Panc1 (cell line): ENCODE results near the gene IL1RAP. TPM values are rescaled to one million over a fixed set of nuclear protein-coding genes. Genes with fewer than 3 reads are reported as not detected.

Experiments
- ATAC-seq: fragments of 200-7000 bp; cut with Tn5 transposase; 2 replicates; pipeline ENCODE4 v1.9.1; 2020; ENCODE audit warnings: mild to moderate bottlenecking, moderate library complexity
- BruUV-seq: library from RNA; stranded (reverse); fragments of 400-500 nt; replicated peaks from 2 replicates; lab custom pipeline; 2021; lab: Mats Ljungman, UMichigan
- CTCF ChIA-PET: fragments of 300-600 bp; sonication (Branson Sonifier 250); formaldehyde crosslinking; loops from one replicate; lab custom pipeline; 2022; ENCODE audit warnings: antibody characterized with exemption; lab: Charles Lee
- POLR2A ChIA-PET: fragments of 300-600 bp; sonication (Branson Sonifier 250); formaldehyde crosslinking; loops from one replicate; lab custom pipeline; 2022; ENCODE audit warnings: antibody characterized with exemption; lab: Charles Lee
- DNase-seq: peaks from one replicate; pipeline ENCODE4 v3.0.0-alpha.2; 2010; ENCODE audit warnings: low read depth, low spot score
- H3K27ac ChIP-seq: 2 replicates; pipeline ENCODE4 v1.5.1; 2011; ENCODE audit warnings: mild to moderate bottlenecking, low read length, inconsistent platforms
- H3K27me3 ChIP-seq: fragments of 200-500 bp; sonication (Bioruptor generic); 2 replicates; pipeline ENCODE4 v1.6.0; 2014; ENCODE audit warnings: low read length, inconsistent platforms; ENCODE audit not compliant: control insufficient read depth, insufficient read depth
- H3K36me3 ChIP-seq: fragments of 200-500 bp; sonication (Bioruptor generic); 2 replicates; pipeline ENCODE4 v1.5.1; 2014; ENCODE audit warnings: inconsistent platforms, mild to moderate bottlenecking, low read length, moderate library complexity; ENCODE audit not compliant: control insufficient read depth, insufficient read depth
- H3K4me1 ChIP-seq: 2 replicates; pipeline ENCODE4 v1.5.1; 2011; ENCODE audit warnings: inconsistent platforms, mild to moderate bottlenecking, low read length, moderate library complexity; ENCODE audit not compliant: control insufficient read depth, insufficient read depth
- H3K4me3 ChIP-seq, 2 experiments: 2 replicates each; pipeline ENCODE4 v1.5.1; 2011 to 2012; ENCODE audit warnings: low read depth in 2 of 2, low read length in 2 of 2, mild to moderate bottlenecking in 2 of 2, inconsistent platforms in 1 of 2, moderate library complexity in 1 of 2
- H3K9me3 ChIP-seq: fragments of 200-500 bp; sonication (Bioruptor generic); 2 replicates; pipeline ENCODE4 v1.5.1; 2014; ENCODE audit warnings: low read depth, mild to moderate bottlenecking, inconsistent platforms, low read length, moderate library complexity; ENCODE audit not compliant: control insufficient read depth, insufficient read depth
- CTCF ChIP-seq: fragments of 450-650 bp; IDR thresholded peaks from 2 replicates; pipeline ENCODE4 v1.5.1; 2017; ENCODE audit warnings: mild to moderate bottlenecking
- POLR2AphosphoS5 ChIP-seq: IDR thresholded peaks from 2 replicates; pipeline ENCODE4 v1.6.1; 2012; ENCODE audit warnings: mild to moderate bottlenecking, low read depth, low read length, moderate library complexity
- REST ChIP-seq, 2 experiments: IDR thresholded peaks; 2 replicates each; pipeline ENCODE4 v1.6.1; 2011 to 2012; ENCODE audit warnings: low read depth in 2 of 2, control low read depth in 1 of 2, low read length in 1 of 2, mild to moderate bottlenecking in 1 of 2, moderate library complexity in 1 of 2; ENCODE audit not compliant: insufficient read depth in 1 of 2
- SIN3A ChIP-seq: IDR thresholded peaks from 2 replicates; pipeline ENCODE4 v1.6.1; 2012; ENCODE audit warnings: low read depth, mild to moderate bottlenecking, low read length, moderate library complexity, borderline replicate concordance; ENCODE audit not compliant: insufficient read depth
- TCF7L2 ChIP-seq: IDR thresholded peaks from 2 replicates; pipeline ENCODE4 v1.6.1; 2011; ENCODE audit warnings: mild to moderate bottlenecking, low read depth, low read length, inconsistent platforms
- in situ Hi-C: cut with HindIII; loops from 2 replicates; pipeline ENCODE4 v1.10.0; 2016; ENCODE audit warnings: low sequenced_read_pairs, low pct_unique_long_range_greater_than_20kb
- intact Hi-C: fragments of 100-400 bp; cut with micrococcal nuclease; formaldehyde crosslinking; loops from one replicate; pipeline ENCODE4 v1.10.0; 2022; ENCODE audit not compliant: unreplicated experiment
- total RNA-seq: library from RNA; stranded (reverse); gene quantifications from one replicate; pipeline ENCODE4 v1.2.1, GENCODE V29; 2021; ENCODE audit not compliant: unreplicated experiment

The IL1RAP gene
- total RNA-seq, 1 experiment from 2014 or later = 5.2 TPM

GRCh38 chr3:190601622-190602021, 87.7 kb downstream of the IL1RAP start:
- no peaks in the 10 kb centered on the region for H3K9me3 ChIP-seq
- ChIA-PET POLR2A (no interaction called here), CTCF (no interaction called here)
- H3K27me3 ChIP-seq = no peaks in the 10 kb centered on the region
- no peaks in the 10 kb centered on the region for H3K4me1 ChIP-seq
- no peak overlapping the region for H3K4me3 ChIP-seq
- DNase-seq (no peak), ATAC-seq (no peak)
- no TSS peak for BruUV-seq
- no peak overlapping the region for H3K27ac ChIP-seq
- no peaks in the 10 kb centered on the region for H3K36me3 ChIP-seq
- intact Hi-C loops (no loop called here), in situ Hi-C loops (no loop called here)
- no peak for TF ChIP-seq SIN3A

GRCh38 chr3:190605385-190605784, 91.5 kb downstream of the IL1RAP start:
- intact Hi-C loops = no loop called here
- no peaks in the 10 kb centered on the region for H3K9me3 ChIP-seq
- DNase-seq (no peak), ATAC-seq (no peak)
- in situ Hi-C loops = no loop called here
- POLR2A ChIA-PET = no interaction called here
- H3K36me3 ChIP-seq = no peaks in the 10 kb centered on the region
- H3K27ac ChIP-seq = no peak overlapping the region
- no peaks in the 10 kb centered on the region for H3K27me3 ChIP-seq
- H3K4me3 ChIP-seq = no peak overlapping the region
- CTCF ChIA-PET = no interaction called here
- no peak for TF ChIP-seq REST (IDR thresholded peaks at IDR 0.05; ENCODE audit: insufficient read depth in 1 of 2, low read depth in 2 of 2, low read length in 1 of 2)
- TF ChIP-seq SIN3A = no peak
- no peak for TF ChIP-seq CTCF
- BruUV-seq = no TSS peak
- H3K4me1 ChIP-seq = no peaks in the 10 kb centered on the region

GRCh38 chr3:190606596-190606995, 92.7 kb downstream of the IL1RAP start:
- no peaks in the 10 kb centered on the region for H3K9me3 ChIP-seq
- H3K36me3 ChIP-seq = no peaks in the 10 kb centered on the region
- ChIA-PET CTCF (no interaction called here), POLR2A (no interaction called here)
- in situ Hi-C loops = no loop called here
- DNase-seq = no peak
- intact Hi-C loops = no loop called here
- no TSS peak for BruUV-seq
- no peak for ATAC-seq
- no peak overlapping the region for H3K4me3 ChIP-seq
- no peaks in the 10 kb centered on the region for H3K4me1 ChIP-seq
- no peak overlapping the region for H3K27ac ChIP-seq
- no peaks in the 10 kb centered on the region for H3K27me3 ChIP-seq
- no peak for TF ChIP-seq CTCF
- no peak for TF ChIP-seq POLR2AphosphoS5
- TF ChIP-seq REST (IDR thresholded peaks at IDR 0.05; ENCODE audit: insufficient read depth in 1 of 2, low read depth in 2 of 2, low read length in 1 of 2) = no peak
- TF ChIP-seq TCF7L2 = no peak
- no peak for TF ChIP-seq SIN3A
